ENCODE data around the gene MBD4.
"Not testable (repeated sequence)": the region's sequence is repeated elsewhere in the genome, so short reads cannot be mapped to it uniquely, and the experiment has no call there.

Gene MBD4

DNA sequence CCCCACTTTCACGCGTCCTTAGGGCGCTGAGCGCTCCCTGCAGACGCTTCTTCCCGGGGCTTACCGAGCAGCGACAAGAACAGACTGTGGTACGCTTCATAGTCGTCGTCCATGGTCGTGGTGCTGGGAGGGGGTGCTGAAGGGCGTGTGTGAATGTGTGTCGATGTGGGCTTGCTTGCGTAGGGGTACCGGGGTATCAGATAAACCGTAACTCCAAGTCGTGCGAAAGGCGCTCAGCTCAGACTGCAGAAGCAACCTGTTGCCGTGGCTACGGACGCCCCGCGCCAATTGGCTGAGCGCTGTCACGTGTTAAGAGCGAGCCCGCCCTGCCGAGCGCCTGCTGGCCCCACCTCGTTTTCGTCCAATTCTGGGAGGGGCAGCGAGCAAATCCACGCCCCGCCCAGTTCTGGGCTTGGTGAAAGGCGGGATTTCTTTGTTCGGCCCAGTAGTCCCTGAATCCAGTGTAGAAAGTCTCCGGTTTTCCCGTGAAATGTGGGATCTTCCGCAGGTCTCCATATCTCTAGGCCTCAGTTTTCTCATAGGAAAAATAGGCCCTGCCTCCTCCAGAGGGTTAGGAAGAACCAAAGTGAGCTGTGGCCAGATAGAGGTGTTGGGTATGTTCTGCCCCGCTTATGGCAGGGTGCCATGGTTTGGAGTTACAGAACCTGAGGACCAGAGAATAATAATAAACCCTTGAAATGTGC lies 11.2 kb downstream of the MBD4 start, which contains the start of gene EFCAB12:
Gene EFCAB12, minus strand, starts transcription at position 261 of the 704 bp plus-strand sequence. Its CDS starts 148 bp downstream, at position 113.
- DNase-seq: peak; percentile 87 to 88

GRCh38 chr3:129428007-129428375 lies 11.8 kb downstream of the MBD4 start:
- DNase-seq: no peak

DNA sequence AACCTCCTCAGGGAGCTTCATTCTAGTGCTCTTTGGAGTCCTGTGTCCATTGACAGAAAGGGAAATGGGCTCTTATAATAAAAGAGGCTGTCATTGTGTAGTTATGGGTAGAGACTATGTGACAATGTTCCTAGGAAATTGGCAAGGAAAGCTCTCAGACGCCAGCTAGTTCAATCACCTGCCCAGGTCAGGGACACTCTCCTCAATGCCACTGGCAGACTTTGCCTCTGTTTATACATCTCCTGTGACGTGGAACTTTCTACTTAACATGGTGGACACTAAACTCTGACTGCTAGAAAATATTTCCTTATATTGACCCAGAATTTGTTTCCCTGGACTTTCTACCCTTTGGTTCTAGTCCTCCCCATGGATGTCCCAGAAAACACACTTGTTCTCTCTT lies 14.1 kb downstream of the MBD4 start:
- DNase-seq: no peak

DNA sequence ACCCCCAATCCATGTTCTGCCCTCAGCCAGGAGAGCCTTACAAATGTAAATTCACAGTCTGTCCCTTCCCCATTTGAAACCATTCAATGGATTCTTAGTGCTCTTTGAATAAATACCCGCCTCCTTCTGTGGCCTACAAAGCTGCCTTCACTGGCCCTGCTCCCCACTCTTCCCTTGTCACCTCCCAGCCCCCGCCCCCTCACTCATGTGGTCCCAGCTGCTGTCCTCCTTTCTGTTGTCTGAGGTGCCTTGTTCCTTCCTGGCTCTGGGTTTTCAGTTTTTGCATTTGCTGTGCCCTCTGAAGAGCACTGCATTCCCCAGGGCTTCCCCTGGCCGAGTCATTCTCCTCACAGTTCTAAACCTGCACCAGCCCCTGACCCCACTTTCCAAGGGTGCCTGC lies 14.5 kb downstream of the MBD4 start:
- DNase-seq: no peak

DNA sequence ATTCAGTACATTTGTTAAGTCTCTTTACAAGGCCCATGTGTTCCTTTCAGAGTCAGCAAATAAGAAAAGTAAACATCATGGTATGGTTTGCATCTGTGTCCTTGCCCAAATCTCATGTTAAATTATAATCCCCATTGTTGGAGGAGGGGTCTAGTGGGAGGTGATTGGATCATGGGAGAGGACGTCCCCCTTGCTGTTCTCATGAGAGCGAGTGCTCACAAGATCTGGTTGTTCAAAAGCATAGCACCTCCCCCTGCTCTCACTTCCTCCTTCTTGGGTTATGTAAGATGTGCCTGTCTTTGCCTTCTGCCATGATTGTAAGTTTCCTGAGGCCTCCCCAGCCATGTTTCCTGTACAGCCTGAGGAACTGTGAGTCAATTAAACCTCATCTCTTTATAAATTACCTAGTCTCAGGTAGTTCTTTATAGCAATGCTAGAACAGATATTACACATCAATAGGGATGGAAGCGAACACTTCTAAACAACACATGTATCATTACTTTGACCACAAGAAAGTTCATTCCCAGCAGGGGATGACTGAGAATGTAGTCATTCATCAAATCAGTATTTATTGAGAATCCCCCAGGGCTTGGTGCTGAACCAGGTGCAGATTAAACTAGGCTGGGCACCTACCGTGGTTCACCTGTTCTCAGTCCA lies 15.4 kb downstream of the MBD4 start:
- DNase-seq: no peak

- DNase-seq: no peak
Measured at GRCh38 chr3:129422897-129423296, 16.9 kb downstream of the MBD4 start.

DNA sequence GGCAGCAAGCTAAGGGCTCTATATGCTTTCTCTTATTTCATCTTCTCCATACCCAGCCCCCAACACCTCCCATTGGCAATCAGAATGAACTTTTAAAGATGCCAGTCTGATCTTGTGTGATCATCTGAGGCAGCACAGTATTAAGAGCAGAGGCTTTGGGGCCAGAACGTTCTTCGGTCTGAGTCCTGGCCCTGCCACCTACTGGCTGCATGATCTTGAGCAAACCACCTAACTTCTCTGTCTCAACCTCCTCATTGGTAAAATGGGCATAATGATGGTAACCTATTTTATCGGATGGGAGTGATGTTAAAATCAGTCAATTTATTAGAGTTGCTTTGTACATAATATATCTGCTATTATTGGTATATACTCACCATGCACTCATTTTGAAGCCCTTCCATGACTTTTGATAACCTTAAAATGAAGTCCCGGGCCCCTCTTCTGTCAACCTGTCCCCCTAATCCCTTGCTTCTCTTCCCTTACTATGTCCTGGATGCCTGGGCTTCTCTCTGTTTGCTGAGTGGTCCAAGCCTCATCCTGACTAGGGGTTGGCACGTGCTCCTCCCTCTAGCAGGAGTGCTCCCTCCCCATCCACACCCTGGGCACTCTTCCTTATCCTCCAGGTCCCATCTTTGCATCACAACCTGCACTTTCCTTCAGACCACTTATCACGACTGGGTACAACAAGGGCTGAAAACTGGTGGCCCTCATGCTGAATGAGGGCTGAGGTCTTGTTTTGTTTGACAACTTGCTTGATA lies 17.6 kb downstream of the MBD4 start:
- no peak for DNase-seq

DNA sequence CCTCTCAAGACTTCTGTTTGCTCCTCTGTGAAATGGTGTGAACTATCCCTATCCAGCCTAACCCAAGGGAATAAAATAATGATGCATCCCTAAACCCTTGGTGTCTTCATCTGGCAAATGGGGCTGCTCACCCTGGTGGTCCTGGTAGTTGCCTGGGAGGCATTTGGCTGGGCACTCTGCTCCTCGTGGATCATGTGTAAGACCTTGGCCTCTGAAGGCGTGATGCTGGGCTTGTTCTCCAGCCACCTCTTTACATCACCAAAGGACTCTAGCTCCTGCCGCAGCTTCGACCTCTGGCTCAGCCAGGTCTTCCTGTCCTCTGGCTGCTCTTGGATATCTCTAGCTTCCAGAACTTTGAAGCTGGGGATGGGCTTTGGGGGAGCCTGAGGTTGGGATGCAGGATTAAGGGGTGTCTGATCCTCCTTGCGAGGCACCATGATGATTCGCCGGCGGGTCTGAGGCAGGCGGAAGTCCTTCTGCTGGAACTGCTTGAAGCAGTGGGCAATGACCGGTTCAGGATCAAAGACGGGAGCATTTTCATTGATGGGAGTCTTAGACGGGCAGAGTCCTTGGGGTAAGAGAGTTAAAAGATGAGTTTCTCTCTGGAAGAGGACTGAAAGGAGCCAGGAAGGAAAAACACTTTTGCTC lies 18.4 kb downstream of the MBD4 start:
- DNase-seq: no peak

GRCh38 chr3:129419476-129419875 lies 20.3 kb downstream of the MBD4 start:
- DNase-seq: no peak

GRCh38 chr3:129418041-129418973 lies 21.4 kb downstream of the MBD4 start:
- DNase-seq: no peak

- DNase-seq: no peak
Measured at GRCh38 chr3:129417326-129417725, 22.4 kb downstream of the MBD4 start.

DNA sequence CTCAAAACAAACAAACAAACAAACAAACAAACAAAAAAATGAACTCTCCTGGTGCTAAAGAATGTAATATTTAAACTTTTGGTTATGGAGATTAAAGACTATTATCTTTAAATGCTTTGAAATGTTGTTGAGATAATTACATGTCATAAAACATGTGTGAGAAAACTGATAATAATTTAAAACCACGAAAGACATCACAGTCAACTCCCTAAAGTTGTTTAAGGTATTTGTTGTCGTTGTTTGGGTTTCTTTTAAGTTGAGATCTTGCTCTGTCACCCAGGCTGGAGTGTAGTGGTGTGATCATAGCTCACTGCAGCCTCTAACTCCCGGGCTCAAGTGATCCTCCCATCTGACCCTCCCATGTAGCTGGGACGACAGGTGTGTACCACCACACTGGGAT lies 23.3 kb downstream of the MBD4 start:
- no peak for DNase-seq

- DNase-seq: no peak
Measured at GRCh38 chr3:129415830-129416229, 23.9 kb downstream of the MBD4 start.

GRCh38 chr3:129415378-129415777 lies 24.4 kb downstream of the MBD4 start:
- DNase-seq: no peak

GRCh38 chr3:129413687-129414506 lies 25.9 kb downstream of the MBD4 start:
- DNase-seq: no peak

DNA sequence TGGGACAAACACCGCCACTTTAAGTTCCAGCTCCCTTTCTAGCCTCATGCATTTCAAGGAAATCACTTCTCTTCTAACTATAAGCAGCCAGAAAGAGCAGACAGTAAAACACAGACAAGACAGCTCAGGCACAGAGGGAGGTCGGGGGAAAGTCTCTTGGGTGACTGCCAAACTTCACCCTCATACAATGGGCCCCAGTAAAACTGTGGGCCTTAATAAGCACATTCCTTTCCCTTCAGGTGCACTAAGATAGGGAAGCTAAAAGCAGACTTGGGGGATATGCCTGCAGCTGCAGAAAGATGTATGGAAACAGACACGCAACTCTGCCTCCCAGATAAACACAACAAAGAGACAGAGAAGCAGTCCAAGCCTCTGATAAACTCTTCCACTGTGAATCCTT lies 26.5 kb downstream of the MBD4 start:
- not testable (repeated sequence) for DNase-seq

GRCh38 chr3:129412542-129413198 lies 27.1 kb downstream of the MBD4 start:
- DNase-seq: no peak

- no peak for DNase-seq
Measured at GRCh38 chr3:129410971-129411370, 28.8 kb downstream of the MBD4 start.

- DNase-seq: no peak
Measured at GRCh38 chr3:129409541-129409940, 30.2 kb downstream of the MBD4 start.

DNA sequence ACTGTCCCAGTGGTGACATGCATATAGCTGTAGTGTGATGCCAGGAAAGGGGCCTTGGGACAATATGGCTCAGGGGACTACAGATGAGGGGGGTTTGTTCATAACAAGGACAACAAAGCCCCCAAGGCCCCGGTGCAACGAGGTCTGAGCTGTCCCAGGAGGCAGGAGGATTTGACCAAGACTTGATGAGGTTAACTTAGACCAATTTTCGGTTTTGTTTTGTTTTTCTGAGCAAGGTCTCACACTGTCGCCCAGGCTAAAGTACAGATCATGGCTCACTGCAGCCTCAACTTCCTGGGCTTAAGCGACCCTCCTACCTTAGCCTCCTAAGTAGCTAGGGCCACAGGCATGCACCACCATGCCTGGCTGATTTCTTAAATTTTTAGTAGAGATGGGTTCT lies 35.1 kb downstream of the MBD4 start:
- DNase-seq: no peak

DNA sequence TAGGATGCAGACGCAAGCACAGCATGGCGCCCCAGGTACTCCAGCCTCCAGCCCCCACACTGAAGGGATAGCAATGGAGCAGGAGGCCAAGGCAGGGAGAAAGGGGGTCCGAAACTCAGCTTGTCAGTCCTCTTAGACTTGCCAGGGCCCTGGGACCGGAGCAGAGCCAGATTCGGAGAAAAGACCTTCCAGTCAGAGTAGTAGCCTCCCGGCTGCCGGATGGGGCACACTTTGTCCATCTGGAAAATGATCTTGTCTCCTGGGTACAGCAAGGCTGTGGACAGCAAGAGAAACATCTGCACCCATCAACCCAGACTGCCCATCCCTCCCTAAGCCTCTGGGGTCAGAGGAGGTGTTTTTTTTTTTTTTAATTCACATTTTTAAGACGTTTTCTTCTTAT lies 35.6 kb downstream of the MBD4 start:
- DNase-seq: no peak
